H9 (cell line): ENCODE data around the gene NECAB3. TPM values are rescaled to one million over a fixed set of nuclear protein-coding genes. Genes with fewer than 3 reads are reported as not detected.

Source experiments
- DNase-seq: peaks from one replicate; pipeline ENCODE4 v3.0.0-alpha.2; 2017
- H2AFZ ChIP-seq: one replicate; pipeline ENCODE4 v1.6.1; 2013; ENCODE audit warnings: mild to moderate bottlenecking, low read length, control low read depth, moderate library complexity
- H2AK5ac ChIP-seq: 2 replicates; pipeline ENCODE4 v1.6.1; 2013; ENCODE audit warnings: low read length, control low read depth, mixed read lengths; ENCODE audit not compliant: insufficient read length
- H2BK120ac ChIP-seq: one replicate; pipeline ENCODE4 v1.6.1; 2013; ENCODE audit warnings: low read depth, mild to moderate bottlenecking, low read length, control low read depth, inconsistent platforms; ENCODE audit not compliant: poor library complexity, severe bottlenecking
- H2BK12ac ChIP-seq: 2 replicates; pipeline ENCODE4 v1.6.1; 2013; ENCODE audit warnings: low read length, control low read depth, mixed read lengths, low read depth; ENCODE audit not compliant: insufficient read length
- H2BK15ac ChIP-seq: 2 replicates; pipeline ENCODE4 v1.6.1; 2013; ENCODE audit warnings: low read depth, low read length, control low read depth
- H2BK20ac ChIP-seq: one replicate; pipeline ENCODE4 v1.6.1; 2013; ENCODE audit warnings: low read depth, mild to moderate bottlenecking, low read length, control low read depth, inconsistent platforms; ENCODE audit not compliant: poor library complexity, severe bottlenecking
- H2BK5ac ChIP-seq: 2 replicates; pipeline ENCODE4 v1.6.1; 2013; ENCODE audit warnings: low read length, control low read depth, mixed read lengths; ENCODE audit not compliant: insufficient read length
- H3K14ac ChIP-seq: 2 replicates; pipeline ENCODE4 v1.6.1; 2013; ENCODE audit warnings: low read length, control low read depth; ENCODE audit not compliant: insufficient read depth
- H3K18ac ChIP-seq: 2 replicates; pipeline ENCODE4 v1.6.1; 2013; ENCODE audit warnings: low read depth, mild to moderate bottlenecking, mixed read lengths, low read length, control low read depth; ENCODE audit not compliant: insufficient read length
- H3K23ac ChIP-seq: 2 replicates; pipeline ENCODE4 v1.6.1; 2013; ENCODE audit warnings: low read length, control low read depth, mixed read lengths, low read depth; ENCODE audit not compliant: insufficient read length
- H3K23me2 ChIP-seq: 2 replicates; pipeline ENCODE4 v1.6.1; 2013; ENCODE audit warnings: low read depth, mild to moderate bottlenecking, mixed read lengths, low read length, control low read depth; ENCODE audit not compliant: insufficient read length, poor library complexity, severe bottlenecking
- H3K27ac ChIP-seq: 2 replicates; pipeline ENCODE4 v1.5.1; 2013; ENCODE audit warnings: low read length, control low read depth, mixed read lengths, low read depth; ENCODE audit not compliant: insufficient read length
- H3K27me3 ChIP-seq: 2 replicates; pipeline ENCODE4 v1.6.1; 2013; ENCODE audit warnings: low read length, control low read depth, inconsistent platforms; ENCODE audit not compliant: insufficient read depth
- H3K4ac ChIP-seq: 2 replicates; pipeline ENCODE4 v1.6.1; 2013; ENCODE audit warnings: low read depth, mild to moderate bottlenecking, control low read depth, inconsistent platforms, low read length, moderate library complexity
- H3K4me1 ChIP-seq: 2 replicates; pipeline ENCODE4 v1.6.1; 2013; ENCODE audit warnings: low read length, control low read depth, inconsistent platforms; ENCODE audit not compliant: insufficient read depth
- H3K4me2 ChIP-seq: 2 replicates; pipeline ENCODE4 v1.6.1; 2013; ENCODE audit warnings: low read length, control low read depth, mixed read lengths; ENCODE audit not compliant: insufficient read length, insufficient read depth
- H3K56ac ChIP-seq: 2 replicates; pipeline ENCODE4 v1.6.1; 2013; ENCODE audit warnings: low read depth, mild to moderate bottlenecking, mixed read lengths, low read length, control low read depth; ENCODE audit not compliant: insufficient read length
- H3K79me1 ChIP-seq: 2 replicates; pipeline ENCODE4 v1.6.1; 2013; ENCODE audit warnings: low read depth, mild to moderate bottlenecking, moderate library complexity, low read length, control low read depth, inconsistent platforms; ENCODE audit not compliant: insufficient read depth, poor library complexity, severe bottlenecking
- H3K79me2 ChIP-seq: 2 replicates; pipeline ENCODE4 v1.6.1; 2013; ENCODE audit warnings: low read length, control low read depth, inconsistent platforms; ENCODE audit not compliant: insufficient read depth
- H3K9ac ChIP-seq: 2 replicates; pipeline ENCODE4 v1.6.1; 2013; ENCODE audit warnings: low read length, control low read depth, mixed read lengths; ENCODE audit not compliant: insufficient read length; ENCODE audit errors: extremely low read depth
- H3K9me3 ChIP-seq: one replicate; pipeline ENCODE4 v1.6.1; 2013; ENCODE audit warnings: low read depth, low read length, inconsistent platforms; ENCODE audit not compliant: control insufficient read depth
- H3T11ph ChIP-seq: one replicate; pipeline ENCODE4 v1.6.1; 2013; ENCODE audit warnings: mild to moderate bottlenecking, low read length, control low read depth, inconsistent platforms
- H4K20me1 ChIP-seq: one replicate; pipeline ENCODE4 v1.6.1; 2013; ENCODE audit not compliant: control insufficient read depth, insufficient read length, insufficient read depth
- H4K5ac ChIP-seq: 2 replicates; pipeline ENCODE4 v1.6.1; 2013; ENCODE audit warnings: low read depth, mild to moderate bottlenecking, mixed read lengths, low read length, control low read depth; ENCODE audit not compliant: insufficient read length
- H4K8ac ChIP-seq: replicated peaks from 2 replicates; pipeline ENCODE4 v1.6.1; 2013; ENCODE audit warnings: low read length, control low read depth, mixed read lengths, low read depth; ENCODE audit not compliant: insufficient read length
- H4K91ac ChIP-seq: 2 replicates; pipeline ENCODE4 v1.6.1; 2013; ENCODE audit warnings: low read depth, mild to moderate bottlenecking, moderate library complexity, mixed read lengths, low read length, control low read depth; ENCODE audit not compliant: insufficient read length
- H3K27ac Mint-ChIP-seq, 3 experiments: 2 replicates in 2 of 3; 3 replicates in 1 of 3; pipeline ENCODE4 v1.8.0; 2020 to 2021; ENCODE audit warnings: mixed read lengths in 3 of 3, mild to moderate bottlenecking in 1 of 3, moderate library complexity in 1 of 3
- H3K27me3 Mint-ChIP-seq: 2 replicates; pipeline ENCODE4 v1.8.0; 2021; ENCODE audit warnings: low read depth, mild to moderate bottlenecking, moderate library complexity, mixed read lengths
- H3K36me3 Mint-ChIP-seq, 3 experiments: 2 replicates in 2 of 3; 3 replicates in 1 of 3; pipeline ENCODE4 v1.8.0; 2020 to 2021; ENCODE audit warnings: low read depth in 3 of 3, mixed read lengths in 3 of 3; ENCODE audit not compliant: insufficient read depth in 1 of 3
- H3K4me1 Mint-ChIP-seq, 2 experiments: 2 replicates each; pipeline ENCODE4 v1.8.0; 2020; ENCODE audit warnings: mixed read lengths in 2 of 2
- H3K4me3 Mint-ChIP-seq, 2 experiments: 2 replicates in 1 of 2; 3 replicates in 1 of 2; pipeline ENCODE4 v1.8.0; 2020 to 2021; ENCODE audit warnings: mild to moderate bottlenecking in 2 of 2, mixed read lengths in 2 of 2, moderate library complexity in 1 of 2
- H3K9me3 Mint-ChIP-seq, 2 experiments: 2 replicates in 1 of 2; 3 replicates in 1 of 2; pipeline ENCODE4 v1.8.0; 2020; ENCODE audit warnings: mild to moderate bottlenecking in 2 of 2, mixed read lengths in 2 of 2, moderate library complexity in 1 of 2
- WGBS: extraction: QIAGEN DNeasy Blood & Tissue Kit; methylation state at CpG from one replicate; pipeline ENCODE4 v1.1.7; 2013; ENCODE audit warnings: missing lambda C conversion rate, low lambda C conversion rate, mixed read lengths; ENCODE audit not compliant: insufficient read length; ENCODE audit errors: extremely low coverage; 5-methylcytosine and 5-hydroxymethylcytosine counted together
- long read RNA-seq: library from polyadenylated mRNA; unstranded; transcript quantifications from one replicate; pipeline ENCODE4 v2.0.0, GENCODE V29; 2020
- total RNA-seq: library from RNA; stranded (reverse); gene quantifications from 2 replicates; pipeline ENCODE4 v1.2.1, GENCODE V29; 2021
- TF ChIP-seq, protein P1 (sequence below): fragments of 200-600 bp; sonication (generic); conservative IDR thresholded peaks from 3 replicates; pipeline ENCODE4 v1.8.0; 2021; ENCODE audit warnings: antibody characterized with exemption, mild to moderate bottlenecking

NECAB3 gene, protein sequence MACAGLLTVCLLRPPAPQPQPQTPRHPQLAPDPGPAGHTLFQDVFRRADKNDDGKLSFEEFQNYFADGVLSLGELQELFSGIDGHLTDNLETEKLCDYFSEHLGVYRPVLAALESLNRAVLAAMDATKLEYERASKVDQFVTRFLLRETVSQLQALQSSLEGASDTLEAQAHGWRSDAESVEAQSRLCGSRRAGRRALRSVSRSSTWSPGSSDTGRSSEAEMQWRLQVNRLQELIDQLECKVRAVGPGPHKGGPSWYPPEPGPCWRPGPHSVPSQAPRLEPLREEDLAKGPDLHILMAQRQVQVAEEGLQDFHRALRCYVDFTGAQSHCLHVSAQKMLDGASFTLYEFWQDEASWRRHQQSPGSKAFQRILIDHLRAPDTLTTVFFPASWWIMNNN
- 51.5 and 57.7 TPM in 2 replicates for total RNA-seq
- long read RNA-seq, partial matches to known transcripts = 11 of 94 reads
- long read RNA-seq, other reads (novel, unspliced or antisense) = 76 of 94 reads

DNA sequence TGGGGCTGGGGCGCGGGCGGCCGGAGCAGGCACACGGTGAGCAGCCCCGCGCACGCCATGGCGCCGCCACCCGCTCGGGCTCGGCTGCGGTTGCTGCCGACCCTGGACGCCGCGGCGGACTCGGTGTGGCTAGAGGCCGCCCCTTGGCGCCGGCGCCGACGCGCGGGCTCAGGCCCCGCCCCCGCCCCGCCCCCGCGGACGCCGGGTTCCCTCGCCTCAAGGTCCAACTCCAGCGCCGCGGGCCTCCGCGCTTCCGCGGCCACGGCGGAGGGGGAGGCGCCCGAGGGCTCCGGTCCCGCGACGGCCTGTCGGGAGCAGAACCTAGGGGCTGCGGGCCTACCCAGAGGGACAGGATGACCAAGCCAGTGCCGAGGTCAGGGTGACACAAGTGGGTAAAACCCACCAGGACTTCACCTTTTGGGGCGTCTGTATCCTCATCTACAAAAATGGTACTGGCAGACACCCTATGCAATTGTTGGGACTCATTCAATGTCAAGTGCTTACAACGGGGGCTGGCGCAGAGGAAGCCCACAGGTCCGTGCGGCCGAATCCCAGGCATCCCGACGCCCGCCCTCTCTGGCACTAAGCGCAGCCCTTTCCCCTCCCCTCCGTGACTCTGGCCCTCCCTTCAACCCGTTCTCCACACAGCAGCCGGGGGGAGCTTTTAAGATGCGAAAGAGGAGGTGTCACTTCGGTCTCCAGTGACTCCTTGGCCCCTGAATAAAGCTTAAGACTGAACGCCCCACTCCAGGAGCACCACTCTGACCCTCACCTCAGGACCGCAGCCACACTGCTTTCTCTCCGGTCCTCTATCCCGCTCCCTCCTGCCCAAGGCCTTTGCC lies at the start of gene NECAB3:
TSS of gene NECAB3 (minus strand) at position 135 of the 842 bp plus-strand sequence. CDS start at position 59, 76 bp downstream.
- Mint-ChIP-seq H3K4me3 (peak within 1 kb of the TSS; percentile 87 to 90), H3K9me3 (no peaks in the 10 kb centered on the region; a peak in 1 of 5 replicates), H3K4me1 (peaks cover 30% of the 10 kb centered on the region in 2 experiments), H3K27ac (peak within 1 kb of the TSS; percentile 72 to 95 (median 73); a peak in 6 of 7 replicates), H3K27me3 (peaks cover 2% of the 10 kb centered on the region), H3K36me3 (peaks cover 37 to 64% (median 57%) of the 10 kb centered on the region in 3 experiments; a peak in 6 of 7 replicates)
- peak within 1 kb of the TSS; percentile 71 for H3K4me2 ChIP-seq
- no peak within 1 kb of the TSS for H2AK5ac ChIP-seq
- no CpG with 5 or more reads among the region's 73 CpGs for whole genome bisulfite sequencing
- H3K23me2 ChIP-seq = peaks cover 21% of the 10 kb centered on the region
- H3K27ac ChIP-seq = no peak within 1 kb of the TSS
- H2BK5ac ChIP-seq = no peak within 1 kb of the TSS
- H3K79me2 ChIP-seq = no peaks in the 10 kb centered on the region
- DNase-seq = peak; percentile 85
- H3T11ph ChIP-seq = no peak within 1 kb of the TSS
- H4K20me1 ChIP-seq = no peaks in the 10 kb centered on the region
- H2BK15ac ChIP-seq = no peak within 1 kb of the TSS
- no peak within 1 kb of the TSS for H3K23ac ChIP-seq
- H2BK120ac ChIP-seq = no peak within 1 kb of the TSS
- H3K27me3 ChIP-seq = no peaks in the 10 kb centered on the region
- H3K4me1 ChIP-seq = peaks cover 4% of the 10 kb centered on the region; the same call in 1 of the 2 replicates
- H4K91ac ChIP-seq = no peak within 1 kb of the TSS
- H2AFZ ChIP-seq = no peak within 1 kb of the TSS
- H2BK12ac ChIP-seq = no peak within 1 kb of the TSS
- peak within 1 kb of the TSS; percentile 34 for H3K9ac ChIP-seq
- H3K14ac ChIP-seq = peak within 1 kb of the TSS; percentile 46; the same call in 1 of the 2 replicates
- H3K56ac ChIP-seq = no peak within 1 kb of the TSS
- no peak within 1 kb of the TSS for H2BK20ac ChIP-seq
- no peaks in the 10 kb centered on the region for H3K9me3 ChIP-seq
- H4K8ac ChIP-seq = no peak within 1 kb of the TSS
- no peak within 1 kb of the TSS for H3K18ac ChIP-seq
- no peak within 1 kb of the TSS for H3K4ac ChIP-seq
- no peak within 1 kb of the TSS for H4K5ac ChIP-seq
- no peaks in the 10 kb centered on the region for H3K79me1 ChIP-seq
- TF ChIP-seq, protein P1, sequence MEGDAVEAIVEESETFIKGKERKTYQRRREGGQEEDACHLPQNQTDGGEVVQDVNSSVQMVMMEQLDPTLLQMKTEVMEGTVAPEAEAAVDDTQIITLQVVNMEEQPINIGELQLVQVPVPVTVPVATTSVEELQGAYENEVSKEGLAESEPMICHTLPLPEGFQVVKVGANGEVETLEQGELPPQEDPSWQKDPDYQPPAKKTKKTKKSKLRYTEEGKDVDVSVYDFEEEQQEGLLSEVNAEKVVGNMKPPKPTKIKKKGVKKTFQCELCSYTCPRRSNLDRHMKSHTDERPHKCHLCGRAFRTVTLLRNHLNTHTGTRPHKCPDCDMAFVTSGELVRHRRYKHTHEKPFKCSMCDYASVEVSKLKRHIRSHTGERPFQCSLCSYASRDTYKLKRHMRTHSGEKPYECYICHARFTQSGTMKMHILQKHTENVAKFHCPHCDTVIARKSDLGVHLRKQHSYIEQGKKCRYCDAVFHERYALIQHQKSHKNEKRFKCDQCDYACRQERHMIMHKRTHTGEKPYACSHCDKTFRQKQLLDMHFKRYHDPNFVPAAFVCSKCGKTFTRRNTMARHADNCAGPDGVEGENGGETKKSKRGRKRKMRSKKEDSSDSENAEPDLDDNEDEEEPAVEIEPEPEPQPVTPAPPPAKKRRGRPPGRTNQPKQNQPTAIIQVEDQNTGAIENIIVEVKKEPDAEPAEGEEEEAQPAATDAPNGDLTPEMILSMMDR = no peak
